CD4-positive, alpha-beta T cell treated with Interleukin-12 subunit alpha and Interleukin-12 subunit beta, for 1 hour (primary cell): Measurements from ENCODE around the gene VWA5B2.

ENCODE experiments used
- DNase-seq: peaks from one replicate; pipeline ENCODE4 v3.0.0-alpha.2; 2020

Gene VWA5B2

DNA sequence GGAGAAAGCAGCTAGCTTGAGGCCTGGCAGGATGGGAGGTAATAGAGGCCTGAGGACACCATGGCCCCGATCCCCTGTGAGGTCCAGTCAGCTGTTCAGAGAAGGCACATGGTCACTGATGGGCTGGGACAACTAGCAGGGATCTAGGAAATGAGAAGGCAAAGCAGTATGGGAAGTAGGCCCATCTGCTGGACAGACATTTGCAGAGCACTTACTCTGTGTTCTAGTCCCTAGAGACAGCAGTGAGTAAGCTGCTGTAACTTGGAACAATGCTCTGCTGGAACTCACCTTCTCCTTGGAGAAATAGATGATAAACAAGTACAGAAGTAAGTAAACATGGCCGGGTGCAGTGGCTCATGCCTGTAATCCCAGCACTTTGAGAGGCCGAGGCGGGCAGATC is 53.6 kb downstream of the VWA5B2 start:
- no peak for DNase-seq

DNA sequence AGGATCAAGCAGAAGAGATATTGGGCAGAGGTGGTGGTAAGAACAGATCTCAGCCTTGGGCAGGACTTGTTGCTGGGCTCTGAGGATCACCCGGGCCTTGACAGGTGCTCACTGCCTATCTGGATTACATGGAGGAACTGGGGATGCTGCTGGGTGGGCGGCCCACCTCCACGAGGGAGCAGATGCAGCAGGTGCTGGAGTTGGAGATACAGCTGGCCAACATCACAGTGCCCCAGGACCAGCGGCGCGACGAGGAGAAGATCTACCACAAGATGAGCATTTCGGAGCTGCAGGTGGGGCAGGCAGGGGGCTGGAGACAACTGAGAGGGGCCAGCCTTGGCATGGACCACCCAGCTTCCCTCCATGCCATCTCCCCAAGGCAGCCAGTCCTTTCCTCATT is 54.3 kb downstream of the VWA5B2 start:
- DNase-seq, result no peak

DNA sequence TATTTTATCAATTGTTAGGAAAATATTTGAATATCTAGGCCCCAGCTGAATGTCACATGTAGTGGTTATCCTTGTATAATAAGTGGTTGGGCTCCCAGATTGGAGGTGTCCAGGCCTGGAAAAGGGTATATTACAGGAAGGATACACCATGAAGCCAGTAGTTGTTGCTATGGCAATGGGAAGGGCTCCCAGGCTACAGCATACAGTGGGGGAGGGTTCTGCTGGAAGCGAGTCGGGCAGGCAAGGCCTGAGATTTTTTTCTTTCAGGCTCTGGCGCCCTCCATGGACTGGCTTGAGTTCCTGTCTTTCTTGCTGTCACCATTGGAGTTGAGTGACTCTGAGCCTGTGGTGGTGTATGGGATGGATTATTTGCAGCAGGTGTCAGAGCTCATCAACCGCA is 55.3 kb downstream of the VWA5B2 start:
- peak; percentile 36 for DNase-seq

DNA sequence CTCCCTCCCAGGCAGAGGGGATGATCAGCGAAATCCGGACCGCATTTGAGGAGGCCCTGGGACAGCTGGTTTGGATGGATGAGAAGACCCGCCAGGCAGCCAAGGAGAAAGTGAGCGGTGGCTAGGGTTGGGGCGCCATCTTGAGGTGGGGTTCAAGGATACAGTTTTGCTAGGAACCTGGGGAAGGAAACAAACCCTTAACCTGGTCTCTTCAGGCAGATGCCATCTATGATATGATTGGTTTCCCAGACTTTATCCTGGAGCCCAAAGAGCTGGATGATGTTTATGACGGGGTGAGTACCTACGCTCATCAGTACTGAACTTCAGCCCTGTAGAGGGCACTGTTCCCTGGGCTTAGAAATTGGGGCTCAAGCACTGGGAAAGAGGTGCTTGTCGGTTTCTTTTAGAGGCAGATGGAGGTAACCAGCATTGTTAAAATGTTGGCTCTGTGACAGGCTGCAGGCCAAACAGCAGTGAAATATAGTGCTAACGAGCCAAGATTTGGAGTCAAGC is 60.1 kb downstream of the VWA5B2 start:
- peak; percentile 60 for DNase-seq

DNA sequence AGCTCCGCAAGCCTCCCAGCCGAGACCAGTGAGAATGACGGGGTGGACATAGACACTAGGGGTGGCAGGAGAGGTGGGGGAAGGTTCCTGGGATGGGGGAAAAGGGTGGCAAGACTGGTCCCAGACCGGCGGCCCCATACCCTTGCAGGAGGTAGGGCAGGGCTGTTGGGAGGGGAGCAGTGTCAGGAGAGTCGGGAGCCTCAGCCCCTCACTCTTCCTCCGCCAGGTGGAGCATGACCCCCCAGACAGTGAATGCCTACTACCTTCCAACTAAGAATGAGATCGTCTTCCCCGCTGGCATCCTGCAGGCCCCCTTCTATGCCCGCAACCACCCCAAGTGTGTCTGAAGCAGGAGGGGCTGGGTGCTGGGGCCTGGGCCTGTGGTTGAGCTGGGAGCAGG is 60.9 kb downstream of the VWA5B2 start:
- DNase-seq, result no peak

DNA sequence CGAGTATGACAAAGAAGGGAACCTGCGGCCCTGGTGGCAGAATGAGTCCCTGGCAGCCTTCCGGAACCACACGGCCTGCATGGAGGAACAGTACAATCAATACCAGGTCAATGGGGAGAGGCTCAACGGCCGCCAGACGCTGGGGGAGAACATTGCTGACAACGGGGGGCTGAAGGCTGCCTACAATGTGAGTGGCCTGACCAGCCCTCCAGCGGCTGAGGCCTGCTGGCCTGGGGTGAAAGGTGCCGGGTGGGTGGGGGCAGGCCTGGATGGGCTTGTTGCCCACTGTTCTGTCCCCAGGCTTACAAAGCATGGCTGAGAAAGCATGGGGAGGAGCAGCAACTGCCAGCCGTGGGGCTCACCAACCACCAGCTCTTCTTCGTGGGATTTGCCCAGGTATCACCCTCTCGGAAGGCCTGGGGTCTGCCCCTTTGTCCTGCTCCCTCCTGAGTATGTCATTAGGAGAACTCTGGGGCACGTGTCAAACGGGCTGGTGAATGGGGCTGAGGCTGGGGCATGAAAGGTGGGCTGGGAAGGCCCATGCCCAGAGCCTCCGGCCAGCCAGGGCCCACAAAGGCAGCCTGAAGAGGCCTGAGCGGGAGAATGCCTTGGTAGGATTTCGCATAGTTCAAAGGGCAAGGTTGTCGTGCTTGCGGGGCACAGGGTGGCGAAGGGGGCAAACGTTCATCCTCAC is 61.8 kb downstream of the VWA5B2 start:
- DNase-seq, result no peak
